Activated naive CD8-positive, alpha-beta T cell treated with anti-CD3 and anti-CD28 coated beads, Interleukin-2, amount 10 ng/mL, durations not matched to agents 7 days and 5 days (primary cell): ENCODE results near the gene RPS4Y1. TPM values are rescaled to one million over a fixed set of nuclear protein-coding genes. Genes with fewer than 3 reads are reported as not detected.

Experiments used
- ATAC-seq: fragments of 150-1000 bp; cut with Tn5 transposase; one replicate; pipeline ENCODE4 v1.10.0; 2021; ENCODE audit warnings: low read depth, moderate library complexity
- POLR2A ChIA-PET: fragments of 350-600 bp; sonication (Branson Sonifier 250); formaldehyde crosslinking; loops from one replicate; lab custom pipeline; 2021; ENCODE audit warnings: antibody characterized with exemption; lab: Charles Lee
- DNase-seq: peaks from one replicate; pipeline ENCODE4 v3.0.0; 2021
- H3K27ac Mint-ChIP-seq: one replicate; pipeline ENCODE4 v1.8.0; 2022; ENCODE audit warnings: mild to moderate bottlenecking, mixed read lengths
- H3K27me3 Mint-ChIP-seq: one replicate; pipeline ENCODE4 v1.8.0; 2022; ENCODE audit warnings: mild to moderate bottlenecking, moderate library complexity, mixed read lengths
- H3K36me3 Mint-ChIP-seq: one replicate; pipeline ENCODE4 v1.8.0; 2021; ENCODE audit warnings: mild to moderate bottlenecking, mixed read lengths
- H3K4me1 Mint-ChIP-seq: one replicate; pipeline ENCODE4 v1.8.0; 2021; ENCODE audit warnings: mixed read lengths
- H3K4me3 Mint-ChIP-seq: one replicate; pipeline ENCODE4 v1.8.0; 2022; ENCODE audit warnings: mild to moderate bottlenecking, moderate library complexity, mixed read lengths
- H3K9me3 Mint-ChIP-seq: one replicate; pipeline ENCODE4 v1.8.0; 2021; ENCODE audit warnings: mixed read lengths
- total RNA-seq, 2 experiments: library from RNA; stranded (reverse); gene quantifications; one replicate each; pipeline ENCODE4 v1.2.3, GENCODE V29; 2021

Gene RPS4Y1
- total RNA-seq, 2 experiments from 2014 or later, result 309 to 313 TPM

- ATAC-seq (no peak), DNase-seq (no peak)
- peaks cover 2% of the 10 kb centered on the region for H3K4me1 Mint-ChIP-seq
- peaks cover 3% of the 10 kb centered on the region for H3K36me3 Mint-ChIP-seq
- H3K4me3 Mint-ChIP-seq, result no peak overlapping the region
- H3K27ac Mint-ChIP-seq, result no peak overlapping the region
- POLR2A ChIA-PET, result no interaction called here
- no peaks in the 10 kb centered on the region for H3K27me3 Mint-ChIP-seq
- no peaks in the 10 kb centered on the region for H3K9me3 Mint-ChIP-seq
Measured at GRCh38 chrY:2907356-2907755, 66.0 kb downstream of the RPS4Y1 start.

GRCh38 chrY:2913066-2913815, 71.8 kb downstream of the RPS4Y1 start:
- peaks cover 10% of the 10 kb centered on the region for H3K4me1 Mint-ChIP-seq
- no peaks in the 10 kb centered on the region for H3K9me3 Mint-ChIP-seq

More at GRCh38 chrY:2913066-2913815, 71.8 kb downstream of the RPS4Y1 start:
- Mint-ChIP-seq H3K4me3 (no peak overlapping the region), H3K36me3 (peaks cover 6% of the 10 kb centered on the region), H3K27me3 (no peaks in the 10 kb centered on the region), H3K27ac (peak overlapping the region; percentile 19)
- DNase-seq (no peak), ATAC-seq (peak; percentile 73)
- POLR2A ChIA-PET, result interaction anchor here (0.7 kb wide), 1 partner anchor 21 kb away, joined by 3 read pairs; no protein-coding TSS in a partner anchor

Other genes starting within 250 kb of the RPS4Y1 start
- not detected for gene SRY, start 53.9 kb upstream of the RPS4Y1 start, total RNA-seq
- gene ZFY, start 93.8 kb downstream of the RPS4Y1 start, total RNA-seq, result 10 to 100 TPM; 16.7 to 20.9 TPM